Gastrocnemius medialis (tissue), 4 donors: Measurements from ENCODE around the gene CACNG3.

Experiments
- CTCF ChIP-seq, 5 experiments: fragments of 450-650 bp in 3 of 5; fragments of 200-600 bp in 2 of 5; sonication (generic) in 2 of 5; IDR thresholded peaks in 4 of 5; conservative IDR thresholded peaks in 1 of 5; 1 replicate in 4 of 5; 2 replicates in 1 of 5; pipeline ENCODE4 v1.5.1; 2016 to 2019; ENCODE audit warnings: antibody characterized with exemption in 5 of 5, mild to moderate bottlenecking in 3 of 5, moderate library complexity in 3 of 5
- POLR2A ChIP-seq, 2 donors: fragments of 450-650 bp; IDR thresholded peaks; one replicate each; pipeline ENCODE4 v1.6.1; 2017; ENCODE audit warnings: antibody characterized with exemption in 2 of 2, mild to moderate bottlenecking in 2 of 2, moderate library complexity in 2 of 2

- TF ChIP-seq CTCF (IDR thresholded peaks at IDR 0.05 in 4 of 5, conservative IDR thresholded peaks at IDR 0.05 in 1 of 5) = no peak
- no peak for TF ChIP-seq POLR2A (IDR thresholded peaks at IDR 0.05)
Observed at GRCh38 chr16:24262816-24263215, 6.7 kb downstream of the CACNG3 start.
